SK-N-SH (cell line): ENCODE results near the gene MUC12. TPM values are rescaled to one million over a fixed set of nuclear protein-coding genes. Genes with fewer than 3 reads are reported as not detected.

Experiments used
- CTCF ChIA-PET: fragments of 300-600, 350-600 bp; formaldehyde crosslinking; extraction: SDS; loops from one replicate; lab custom pipeline; 2021; lab: Yijun Ruan, JAX
- POLR2A ChIA-PET: fragments of 350-600 bp; sonication (Branson Sonifier 250); formaldehyde crosslinking; extraction: SDS; loops from one replicate; lab custom pipeline; 2020; ENCODE audit warnings: antibody characterized with exemption, inconsistent platforms; lab: Yijun Ruan, JAX
- DNase-seq: peaks from one replicate; pipeline ENCODE4 v3.0.0; 2012
- H2AFZ ChIP-seq: fragments of 200-600 bp; sonication (generic); 2 replicates; pipeline ENCODE4 v1.8.1; 2016; ENCODE audit warnings: antibody characterized with exemption, mild to moderate bottlenecking, low read depth
- H3F3A ChIP-seq: fragments of 200-600 bp; sonication (generic); replicated peaks from 2 replicates; pipeline ENCODE3; 2016; ENCODE audit warnings: antibody characterized with exemption, mild to moderate bottlenecking; ENCODE audit not compliant: insufficient read depth
- H3K27ac ChIP-seq, 2 experiments: fragments of 200-500 bp in 1 of 2; fragments of 200-600 bp in 1 of 2; sonication (Bioruptor generic) in 1 of 2; sonication (generic), shearing (Covaris generic) in 1 of 2; 2 replicates each; pipeline versions ENCODE4 v1.5.1 to v1.6.1; 2014 to 2016; ENCODE audit warnings: low read depth in 2 of 2, inconsistent platforms in 1 of 2, low read length in 1 of 2, mild to moderate bottlenecking in 1 of 2, mixed read lengths in 1 of 2
- H3K27me3 ChIP-seq: fragments of 200-600 bp; sonication (generic), shearing (Covaris generic); 2 replicates; pipeline ENCODE4 v1.6.1; 2016; ENCODE audit warnings: mixed run types; ENCODE audit not compliant: insufficient read depth
- H3K36me3 ChIP-seq, 2 experiments: fragments of 200-500 bp in 1 of 2; fragments of 200-600 bp in 1 of 2; sonication (Bioruptor generic) in 1 of 2; sonication (generic) in 1 of 2; replicated peaks in 1 of 2; 2 replicates each; pipeline versions ENCODE3 to v1.5.1; 2014 to 2016; ENCODE audit warnings: low read length in 1 of 2, mild to moderate bottlenecking in 1 of 2; ENCODE audit not compliant: insufficient read depth in 2 of 2, control insufficient read depth in 1 of 2
- H3K4me1 ChIP-seq, 2 experiments: fragments of 200-500 bp in 1 of 2; fragments of 200-600 bp in 1 of 2; sonication (Bioruptor generic) in 1 of 2; sonication (generic), shearing (Covaris generic) in 1 of 2; 2 replicates each; pipeline versions ENCODE4 v1.5.1 to v1.6.1; 2014 to 2016; ENCODE audit warnings: low read depth in 1 of 2, low read length in 1 of 2, mixed run types in 1 of 2; ENCODE audit not compliant: insufficient read depth in 2 of 2, control insufficient read depth in 1 of 2
- H3K4me2 ChIP-seq: fragments of 200-600 bp; sonication (generic), shearing (Covaris generic); 2 replicates; pipeline ENCODE4 v1.6.1; 2017; ENCODE audit warnings: mixed run types
- H3K4me3 ChIP-seq, 2 experiments: fragments of 200-500 bp in 1 of 2; fragments of 200-600 bp in 1 of 2; sonication (Bioruptor generic) in 1 of 2; sonication (generic), shearing (Covaris generic) in 1 of 2; 2 replicates each; pipeline versions ENCODE4 v1.5.1 to v1.8.1; 2014 to 2016; ENCODE audit warnings: low read depth in 2 of 2, inconsistent platforms in 1 of 2, low read length in 1 of 2, mild to moderate bottlenecking in 1 of 2, mixed read lengths in 1 of 2, moderate library complexity in 1 of 2
- H3K79me2 ChIP-seq: fragments of 200-600 bp; sonication (generic); 2 replicates; pipeline ENCODE4 v1.8.1; 2017; ENCODE audit warnings: mild to moderate bottlenecking; ENCODE audit not compliant: insufficient read depth
- H3K9ac ChIP-seq: fragments of 200-600 bp; sonication (generic); 2 replicates; pipeline ENCODE4 v1.6.1; 2017; ENCODE audit warnings: mixed run types
- H3K9me2 ChIP-seq: fragments of 200-600 bp; sonication (generic); 2 replicates; pipeline ENCODE4 v1.6.1; 2017; ENCODE audit warnings: mixed run types
- H3K9me3 ChIP-seq: fragments of 200-600 bp; sonication (generic); 2 replicates; pipeline ENCODE4 v1.6.1; 2017; ENCODE audit warnings: mixed run types, mild to moderate bottlenecking, moderate library complexity
- H4K20me1 ChIP-seq: fragments of 200-600 bp; sonication (generic); 2 replicates; pipeline ENCODE4 v1.6.1; 2017; ENCODE audit warnings: mild to moderate bottlenecking, mixed run types; ENCODE audit not compliant: insufficient read depth
- CTCF ChIP-seq: fragments of 200-600 bp; sonication (generic); IDR thresholded peaks from 2 replicates; pipeline ENCODE4 v1.6.1; 2017; ENCODE audit warnings: antibody characterized with exemption, mild to moderate bottlenecking, moderate library complexity
- ELF1 ChIP-seq: IDR thresholded peaks from 2 replicates; pipeline ENCODE4 v1.4.0; 2012
- EP300 ChIP-seq, 2 experiments: IDR thresholded peaks; 2 replicates each; pipeline versions ENCODE4 v1.4.0 to v1.6.1; 2012; ENCODE audit warnings: borderline replicate concordance in 1 of 2, low read depth in 1 of 2, low read length in 1 of 2
- EZH2phosphoT487 ChIP-seq: fragments of 200-600 bp; sonication (generic); IDR thresholded peaks from 2 replicates; pipeline ENCODE4 v1.6.1; 2017; ENCODE audit warnings: low read depth, mixed run types, mild to moderate bottlenecking, antibody characterized with exemption, moderate library complexity, borderline replicate concordance
- FOSL2 ChIP-seq: IDR thresholded peaks from 2 replicates; pipeline ENCODE4 v1.4.0; 2012; ENCODE audit warnings: low read depth, mild to moderate bottlenecking, moderate library complexity, borderline replicate concordance
- FOXJ3 ChIP-seq: sonication (generic); formaldehyde crosslinking; IDR thresholded peaks from 2 replicates; pipeline ENCODE4 v1.5.1; 2020; ENCODE audit warnings: mild to moderate bottlenecking, missing genetic modification reagents
- FOXM1 ChIP-seq: IDR thresholded peaks from 2 replicates; pipeline ENCODE4 v1.4.0; 2012; ENCODE audit warnings: low read depth, mild to moderate bottlenecking
- GABPA ChIP-seq: IDR thresholded peaks from 2 replicates; pipeline ENCODE4 v1.4.0; 2012; ENCODE audit warnings: low read depth, mild to moderate bottlenecking
- IRF3 ChIP-seq: fragments of 150-350 bp; IDR thresholded peaks from 2 replicates; pipeline ENCODE4 v1.6.1; 2016; ENCODE audit warnings: mild to moderate bottlenecking, low read depth, low read length
- JUND ChIP-seq: IDR thresholded peaks from 2 replicates; pipeline ENCODE4 v1.4.0; 2012
- MEF2A ChIP-seq: IDR thresholded peaks from 2 replicates; pipeline ENCODE4 v1.4.0; 2012; ENCODE audit warnings: low read depth, borderline replicate concordance
- MXI1 ChIP-seq: IDR thresholded peaks from 2 replicates; pipeline ENCODE4 v1.6.1; 2012; ENCODE audit warnings: mild to moderate bottlenecking, low read depth, low read length, improper control_type of control experiment
- NFIC ChIP-seq: IDR thresholded peaks from 2 replicates; pipeline ENCODE4 v1.4.0; 2012; ENCODE audit warnings: borderline replicate concordance
- NRF1 ChIP-seq: IDR thresholded peaks from 2 replicates; pipeline ENCODE4 v1.6.1; 2012; ENCODE audit warnings: low read depth, mild to moderate bottlenecking, low read length
- RAD21 ChIP-seq: IDR thresholded peaks from 2 replicates; pipeline ENCODE4 v1.6.1; 2012; ENCODE audit warnings: mild to moderate bottlenecking, low read length
- RFX5 ChIP-seq: IDR thresholded peaks from 2 replicates; pipeline ENCODE4 v1.6.1; 2012; ENCODE audit warnings: mild to moderate bottlenecking, improper control_type of control experiment, low read length
- RXRA ChIP-seq: IDR thresholded peaks from 2 replicates; pipeline ENCODE4 v1.4.0; 2012; ENCODE audit warnings: low read depth, mild to moderate bottlenecking, borderline replicate concordance
- SIN3A ChIP-seq: IDR thresholded peaks from 2 replicates; pipeline ENCODE4 v1.6.1; 2012; ENCODE audit warnings: low read depth, mild to moderate bottlenecking, low read length, moderate library complexity, borderline replicate concordance
- SMC3 ChIP-seq: IDR thresholded peaks from 2 replicates; pipeline ENCODE4 v1.6.1; 2012; ENCODE audit warnings: low read depth, low read length, improper control_type of control experiment
- TAF1 ChIP-seq: IDR thresholded peaks from 2 replicates; pipeline ENCODE4 v1.6.1; 2012; ENCODE audit warnings: low read depth, mild to moderate bottlenecking, low read length, moderate library complexity, borderline replicate concordance
- TEAD4 ChIP-seq: IDR thresholded peaks from 2 replicates; pipeline ENCODE4 v1.4.0; 2012; ENCODE audit warnings: mild to moderate bottlenecking, borderline replicate concordance; ENCODE audit not compliant: insufficient read depth
- USF2 ChIP-seq: fragments of 150-350 bp; IDR thresholded peaks from 2 replicates; pipeline ENCODE4 v1.6.1; 2017; ENCODE audit warnings: antibody characterized with exemption, low read length, low read depth, borderline replicate concordance
- WGBS: methylation state at CpG from one replicate; pipeline ENCODE4 v1.1.6; 2017; ENCODE audit warnings: low lambda C conversion rate; 5-methylcytosine and 5-hydroxymethylcytosine counted together
- polyA plus RNA-seq, 3 experiments: library from polyadenylated mRNA; depleted of rRNA; stranded (reverse); fragments of >200 nt; gene quantifications; 2 replicates each; pipeline ENCODE4 v1.2.3, GENCODE V29; 2012
- TF ChIP-seq, protein P1 (sequence below): IDR thresholded peaks from 2 replicates; pipeline ENCODE4 v1.4.0; 2012; ENCODE audit warnings: low read depth, borderline replicate concordance

Gene MUC12
- polyA plus RNA-seq, 1 of the 3 experiments (the other 2 are of a cell fraction) = not detected

GRCh38 chr7:100972002-100972347 is 2.6 kb downstream of the MUC12 start:
- 5% methylated on average over 7 of the region's 7 CpGs for WGBS
- Histone ChIP-seq H2AFZ (no peak overlapping the region), H3K9ac (no peak overlapping the region), H3K9me3 (no peaks in the 10 kb centered on the region), H3K4me3 (no peak overlapping the region), H3F3A (no peaks in the 10 kb centered on the region), H3K4me2 (no peak overlapping the region), H3K9me2 (no peaks in the 10 kb centered on the region), H3K4me1 (no peaks in the 10 kb centered on the region), H3K27ac (no peak overlapping the region), H4K20me1 (no peaks in the 10 kb centered on the region), H3K36me3 (no peaks in the 10 kb centered on the region), H3K27me3 (peaks cover 68% of the 10 kb centered on the region), H3K79me2 (no peaks in the 10 kb centered on the region)
- ChIA-PET POLR2A (no interaction called here), CTCF (interaction anchor here (1.2 kb wide), 1 partner anchor 87 kb away, joined by 3 read pairs; no protein-coding TSS in a partner anchor)
- TF ChIP-seq FOXM1 (no peak), MEF2A (no peak), JUND (no peak), NRF1 (no peak), CTCF (no peak)
- no peak for DNase-seq

DNA sequence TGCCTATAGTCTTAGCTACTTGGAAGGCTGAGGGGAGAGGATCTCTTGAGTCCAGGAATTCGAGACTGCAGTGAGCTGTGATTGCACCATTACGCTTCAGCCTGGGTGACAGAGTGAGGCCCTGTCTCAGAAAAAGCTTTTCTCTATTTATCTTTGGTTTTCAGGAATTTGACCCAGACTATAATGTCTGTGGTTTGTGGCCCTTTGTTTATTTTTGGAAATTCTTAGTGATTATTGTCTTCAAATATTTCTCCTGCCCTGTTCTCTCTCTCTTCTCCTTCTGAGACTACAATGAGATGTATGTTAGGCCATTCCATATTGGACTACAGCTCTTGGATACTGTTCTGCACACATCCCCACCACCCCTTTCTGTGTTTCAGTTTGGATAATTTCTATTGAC is 4.7 kb downstream of the MUC12 start:
- no peak for DNase-seq
- no peak overlapping the region for H3K9ac ChIP-seq
- WGBS = 2% methylated on average over 2 of the region's 2 CpGs

More for the DNA sequence above, 4.7 kb downstream of the MUC12 start:
- Histone ChIP-seq H2AFZ (no peak overlapping the region), H3F3A (no peaks in the 10 kb centered on the region), H3K9me3 (no peaks in the 10 kb centered on the region), H4K20me1 (no peaks in the 10 kb centered on the region), H3K27ac (no peak overlapping the region), H3K4me1 (no peaks in the 10 kb centered on the region), H3K9me2 (no peaks in the 10 kb centered on the region), H3K27me3 (peaks cover 66% of the 10 kb centered on the region), H3K79me2 (no peaks in the 10 kb centered on the region), H3K36me3 (no peaks in the 10 kb centered on the region), H3K4me2 (no peak overlapping the region), H3K4me3 (no peak overlapping the region)
- TF ChIP-seq NRF1 = no peak
- TF ChIP-seq EP300 (IDR thresholded peaks at IDR 0.05; ENCODE audit: borderline replicate concordance in 1 of 2, low read depth in 1 of 2, low read length in 1 of 2) = no peak
- no peak for TF ChIP-seq TEAD4
- no peak for TF ChIP-seq TAF1
- TF ChIP-seq, protein P1, sequence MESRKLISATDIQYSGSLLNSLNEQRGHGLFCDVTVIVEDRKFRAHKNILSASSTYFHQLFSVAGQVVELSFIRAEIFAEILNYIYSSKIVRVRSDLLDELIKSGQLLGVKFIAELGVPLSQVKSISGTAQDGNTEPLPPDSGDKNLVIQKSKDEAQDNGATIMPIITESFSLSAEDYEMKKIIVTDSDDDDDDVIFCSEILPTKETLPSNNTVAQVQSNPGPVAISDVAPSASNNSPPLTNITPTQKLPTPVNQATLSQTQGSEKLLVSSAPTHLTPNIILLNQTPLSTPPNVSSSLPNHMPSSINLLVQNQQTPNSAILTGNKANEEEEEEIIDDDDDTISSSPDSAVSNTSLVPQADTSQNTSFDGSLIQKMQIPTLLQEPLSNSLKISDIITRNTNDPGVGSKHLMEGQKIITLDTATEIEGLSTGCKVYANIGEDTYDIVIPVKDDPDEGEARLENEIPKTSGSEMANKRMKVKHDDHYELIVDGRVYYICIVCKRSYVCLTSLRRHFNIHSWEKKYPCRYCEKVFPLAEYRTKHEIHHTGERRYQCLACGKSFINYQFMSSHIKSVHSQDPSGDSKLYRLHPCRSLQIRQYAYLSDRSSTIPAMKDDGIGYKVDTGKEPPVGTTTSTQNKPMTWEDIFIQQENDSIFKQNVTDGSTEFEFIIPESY = no peak
- TF ChIP-seq SMC3 = no peak
- TF ChIP-seq GABPA = no peak
- no peak for TF ChIP-seq RFX5
- no peak for TF ChIP-seq FOSL2
- TF ChIP-seq IRF3 = no peak
- no peak for TF ChIP-seq SIN3A
- no peak for TF ChIP-seq USF2
- no peak for TF ChIP-seq FOXJ3 (CRISPR knock-in tag)
- no peak for TF ChIP-seq ELF1
- TF ChIP-seq MXI1 = no peak
- no peak for TF ChIP-seq EZH2phosphoT487
- TF ChIP-seq NFIC = no peak
- no peak for TF ChIP-seq RXRA
- TF ChIP-seq RAD21 = no peak
- CTCF ChIA-PET = interaction anchor here (0.8 to 5.3 kb wide), 2 partner anchors 8 to 85 kb away, joined by 4 to 20 read pairs; no protein-coding TSS in a partner anchor
- POLR2A ChIA-PET = no interaction called here
